ENCODE measurements around the gene PCDH12.

The PCDH12 gene

DNA sequence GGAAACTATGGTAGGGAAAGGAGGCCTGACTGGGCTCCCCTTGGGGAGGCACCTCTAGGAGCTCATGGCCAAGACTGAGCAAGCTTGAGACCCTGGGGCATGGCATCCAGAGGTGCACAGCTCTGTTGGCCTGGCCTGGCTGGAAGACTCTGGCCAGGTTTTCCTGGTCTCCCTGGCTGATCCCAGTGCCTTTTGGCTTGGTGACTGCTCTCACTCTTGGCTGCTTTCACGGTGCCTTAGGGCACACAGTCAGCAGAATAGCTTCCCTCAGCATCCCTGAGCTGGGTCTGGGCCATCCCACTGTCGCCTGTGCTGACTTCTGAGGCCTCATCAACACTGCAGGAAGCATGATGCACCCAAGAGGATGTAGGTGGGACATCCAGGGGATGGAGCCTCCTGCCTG, 47.7 kb downstream of the PCDH12 start:
- no peak overlapping the region for H3K4me3 ChIP-seq (ENCODE audit: low read depth, low read length)

DNA sequence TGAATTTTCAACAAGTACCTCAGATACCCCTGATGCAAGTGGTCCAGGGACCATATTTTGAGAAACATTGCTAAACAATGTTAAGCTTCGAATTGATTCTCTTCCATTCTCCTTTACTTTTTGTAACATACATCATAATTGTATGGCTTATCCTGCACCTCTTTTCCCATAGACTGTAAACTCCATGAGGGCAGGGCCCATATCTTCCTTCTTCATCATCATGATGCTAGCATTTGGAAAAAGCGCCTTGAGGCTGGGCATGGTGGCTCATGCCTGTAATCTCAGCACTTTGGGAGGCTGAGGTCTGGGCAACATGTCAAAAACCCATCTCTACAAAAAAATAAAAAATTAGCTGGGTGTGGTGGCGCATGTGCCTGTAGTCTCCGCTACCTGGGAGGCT, 48.8 kb downstream of the PCDH12 start:
- H3K4me3 ChIP-seq (ENCODE audit: low read depth, low read length): no peak overlapping the region

GRCh38 chr5:141908796-141909195, 49.2 kb downstream of the PCDH12 start:
- H3K4me3 ChIP-seq (ENCODE audit: low read depth, low read length): no peak overlapping the region

- H3K4me3 ChIP-seq (ENCODE audit: low read depth, low read length): no peak overlapping the region
Measured at GRCh38 chr5:141906972-141907371, 51.0 kb downstream of the PCDH12 start.

GRCh38 chr5:141906517-141906916, 51.5 kb downstream of the PCDH12 start:
- no peak overlapping the region for H3K4me3 ChIP-seq (ENCODE audit: low read depth, low read length)

DNA sequence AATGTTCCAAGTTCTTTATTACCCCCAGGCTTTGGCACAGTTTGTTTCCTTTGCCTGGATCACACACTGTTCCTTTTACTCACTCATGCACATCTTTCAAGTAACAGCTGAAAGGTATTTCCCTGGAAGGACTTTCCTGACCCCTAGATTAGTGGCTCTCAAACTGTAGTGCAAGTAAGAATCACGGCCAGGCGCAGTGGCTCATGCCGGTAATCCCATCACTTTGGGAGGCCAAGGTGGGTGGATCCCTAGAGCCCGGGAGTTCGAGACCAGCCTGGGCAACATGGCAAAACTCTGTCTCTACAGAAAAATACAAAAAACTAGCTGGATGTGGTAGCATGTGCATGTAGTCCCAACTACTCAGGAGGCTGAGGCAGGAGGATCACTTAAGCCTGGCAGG, 53.5 kb downstream of the PCDH12 start:
- H3K4me3 ChIP-seq (ENCODE audit: low read depth, low read length): no peak overlapping the region

DNA sequence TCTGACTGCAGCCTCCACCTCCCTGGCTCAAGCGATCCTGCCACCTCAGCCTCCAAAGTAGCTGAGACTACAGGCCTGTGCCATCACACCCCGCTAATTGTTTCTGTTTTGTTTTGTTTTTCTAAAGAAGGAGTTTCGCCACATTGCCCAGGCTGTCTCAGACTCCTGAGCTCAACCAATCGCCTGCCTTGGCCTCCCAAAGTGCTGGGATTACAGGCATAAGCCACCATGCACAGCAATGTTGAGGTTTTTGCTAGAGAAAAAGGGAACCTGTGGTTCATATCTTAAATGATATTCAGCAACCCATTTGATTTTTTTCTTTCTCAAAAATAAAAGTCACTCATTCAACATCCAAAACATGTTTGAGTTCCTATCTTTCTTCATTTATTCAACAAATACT, 54.7 kb downstream of the PCDH12 start:
- no peak overlapping the region for H3K4me3 ChIP-seq (ENCODE audit: low read depth, low read length)

GRCh38 chr5:141902015-141902814, 55.8 kb downstream of the PCDH12 start:
- H3K4me3 ChIP-seq (ENCODE audit: low read depth, low read length): no peak overlapping the region

GRCh38 chr5:141898448-141899049, 59.5 kb downstream of the PCDH12 start:
- no peak overlapping the region for H3K4me3 ChIP-seq (ENCODE audit: low read depth, low read length)

- H3K4me3 ChIP-seq (ENCODE audit: low read depth, low read length): no peak overlapping the region
Measured at GRCh38 chr5:141897425-141897824, 60.6 kb downstream of the PCDH12 start.
